NB4 (cell line): ENCODE measurements around the gene GLT8D2.

Experiments used
- DNase-seq: peaks from one replicate; pipeline ENCODE4 v3.0.0; 2010; ENCODE audit warnings: low read depth
- H3K4me3 ChIP-seq: one replicate; pipeline ENCODE4 v1.5.1; 2011; ENCODE audit warnings: mild to moderate bottlenecking, low read depth, low read length, moderate library complexity
- CTCF ChIP-seq: IDR thresholded peaks from one replicate; pipeline ENCODE4 v1.5.1; 2012; ENCODE audit warnings: low read depth, low read length
- MAX ChIP-seq: IDR thresholded peaks from 2 replicates; pipeline ENCODE4 v1.6.1; 2011; ENCODE audit warnings: low read depth, low read length
- MYC ChIP-seq: IDR thresholded peaks from 2 replicates; pipeline ENCODE4 v1.6.1; 2011; ENCODE audit warnings: low read depth, low read length
- POLR2A ChIP-seq: IDR thresholded peaks from 2 replicates; pipeline ENCODE4 v1.6.1; 2011; ENCODE audit warnings: mild to moderate bottlenecking; ENCODE audit not compliant: insufficient read length; ENCODE audit errors: extremely low read depth

Gene GLT8D2

DNA sequence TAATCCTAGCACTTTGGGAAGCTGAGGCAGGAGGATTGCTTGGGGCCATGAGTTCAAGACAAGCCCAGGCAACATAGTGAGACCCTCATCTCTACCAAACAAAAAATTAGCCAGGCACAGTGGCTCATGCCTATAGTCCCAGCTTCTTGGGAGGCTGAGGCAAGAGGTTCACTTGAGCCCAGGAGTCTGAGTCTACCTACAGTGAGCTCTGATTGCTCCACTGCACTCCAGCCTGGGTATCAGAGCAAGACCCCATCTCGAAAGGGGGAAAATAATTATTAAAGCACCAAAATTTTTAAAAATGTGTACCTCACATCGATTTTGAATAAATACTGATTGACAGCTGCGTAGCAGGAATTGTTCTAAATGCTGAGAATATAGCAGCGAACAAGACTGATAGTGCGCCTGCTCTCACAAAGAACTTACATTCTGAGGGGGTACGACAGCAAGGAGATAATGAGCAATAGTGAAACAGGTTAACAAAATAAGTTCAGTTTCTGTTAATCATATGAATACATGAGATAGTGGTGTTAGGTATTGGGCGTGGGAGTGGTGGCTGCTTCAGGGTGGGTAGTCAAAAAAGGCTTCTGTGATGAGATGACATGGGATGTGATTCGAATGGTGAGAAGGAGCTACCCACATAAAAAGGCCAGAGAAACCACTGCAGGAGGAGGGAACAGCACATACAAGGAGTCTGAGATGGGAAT, 33.9 kb upstream of the GLT8D2 start:
- no peak overlapping the region for H3K4me3 ChIP-seq
- no peak for DNase-seq
- TF ChIP-seq MAX, result no peak
- no peak for TF ChIP-seq CTCF
- TF ChIP-seq POLR2A, result no peak
- no peak for TF ChIP-seq MYC

DNA sequence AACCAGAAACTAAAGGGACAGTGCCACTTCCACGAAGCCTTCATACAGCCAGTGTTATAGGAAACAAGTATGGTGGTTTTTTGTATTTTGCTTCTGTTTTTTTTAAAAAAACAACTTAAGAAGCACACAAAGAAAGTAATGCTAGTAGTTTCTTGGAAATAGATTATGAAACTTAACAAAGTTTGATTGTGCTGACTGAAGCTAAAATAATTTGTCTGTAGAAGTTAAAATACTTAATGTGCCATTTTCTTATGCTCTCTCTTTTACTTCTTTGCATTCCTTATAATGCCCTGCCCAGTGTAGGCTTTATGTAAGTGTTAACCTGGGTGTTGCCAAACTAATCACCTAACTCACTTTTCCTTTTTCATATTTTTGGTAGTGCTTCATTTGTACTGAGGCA, 30.8 kb upstream of the GLT8D2 start:
- TF ChIP-seq CTCF (no peak), MYC (no peak), MAX (no peak), POLR2A (no peak)

GRCh38 chr12:104079024-104079423, 29.0 kb upstream of the GLT8D2 start:
- H3K4me3 ChIP-seq, result no peak overlapping the region
- DNase-seq, result no peak
- TF ChIP-seq MAX (no peak), POLR2A (no peak), MYC (no peak), CTCF (no peak)

More for the DNA sequence above, 30.8 kb upstream of the GLT8D2 start:
- no peak for DNase-seq
- no peak overlapping the region for H3K4me3 ChIP-seq

DNA sequence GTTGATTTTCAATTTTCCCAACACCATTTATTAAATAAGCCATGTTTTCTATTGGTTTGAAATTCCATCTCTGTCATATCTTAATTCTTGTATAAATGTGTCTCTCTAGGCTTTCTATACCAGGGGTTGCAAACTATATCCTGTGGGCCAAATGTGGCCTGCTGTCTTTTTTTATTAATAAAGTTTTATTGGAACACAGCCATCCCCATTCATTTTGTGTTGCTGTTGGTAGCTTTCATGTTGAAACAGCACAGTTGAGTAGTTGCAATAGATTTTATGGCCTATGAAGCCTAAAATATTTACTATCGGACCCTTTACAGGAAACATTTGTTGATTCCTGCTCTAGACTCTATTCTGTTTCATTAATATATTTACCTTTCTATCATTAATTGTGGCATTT, 23.7 kb upstream of the GLT8D2 start:
- no peak for TF ChIP-seq MYC
- TF ChIP-seq CTCF, result no peak
- TF ChIP-seq POLR2A, result no peak
- no peak overlapping the region for H3K4me3 ChIP-seq

DNA sequence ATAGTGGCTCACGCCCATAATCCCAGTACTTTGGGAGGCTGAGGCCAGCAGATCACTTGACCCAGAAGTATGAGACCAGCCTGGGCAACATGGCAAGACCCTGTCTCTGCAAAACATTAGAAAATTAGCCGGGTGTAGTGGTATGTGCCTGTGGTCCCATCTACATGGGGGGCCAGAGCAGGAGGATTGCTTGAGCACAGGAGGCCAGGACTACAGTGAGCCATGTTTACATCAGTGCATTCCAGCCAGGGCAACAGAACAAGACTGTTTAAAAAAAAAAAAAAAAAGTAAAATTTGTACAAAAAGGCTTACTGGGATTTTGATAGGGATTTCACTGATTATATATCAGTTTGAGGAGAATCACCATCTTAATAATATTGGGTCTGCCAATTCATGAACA, 22.1 kb upstream of the GLT8D2 start:
- H3K4me3 ChIP-seq, result no peak overlapping the region
- DNase-seq, result no peak
- TF ChIP-seq MAX, result no peak
- TF ChIP-seq CTCF, result no peak
- no peak for TF ChIP-seq MYC
- no peak for TF ChIP-seq POLR2A

More for the DNA sequence above, 23.7 kb upstream of the GLT8D2 start:
- DNase-seq, result no peak
